VCaP (cell line): Measurements from ENCODE around the gene ACSM6.

ENCODE experiments used
- H3K27ac ChIP-seq: fragments of 450-650 bp; 2 replicates; pipeline ENCODE4 v1.5.1; 2017
- CTCF ChIP-seq: fragments of 450-650 bp; conservative IDR thresholded peaks from 2 replicates; pipeline ENCODE4 v1.5.1; 2017; ENCODE audit warnings: mild to moderate bottlenecking, moderate library complexity

The ACSM6 gene

GRCh38 chr10:95247881-95248583 is 54.0 kb downstream of the ACSM6 start:
- H3K27ac ChIP-seq = no peak overlapping the region
- TF ChIP-seq CTCF = no peak

- TF ChIP-seq CTCF = no peak
- H3K27ac ChIP-seq = no peak overlapping the region
Observed at GRCh38 chr10:95248989-95249388, 55.0 kb downstream of the ACSM6 start.

- no peak overlapping the region for H3K27ac ChIP-seq
Observed at GRCh38 chr10:95249467-95249866, 55.4 kb downstream of the ACSM6 start.

GRCh38 chr10:95250856-95251255 is 56.8 kb downstream of the ACSM6 start:
- H3K27ac ChIP-seq = no peak overlapping the region
- TF ChIP-seq CTCF = no peak

More at GRCh38 chr10:95249467-95249866, 55.4 kb downstream of the ACSM6 start:
- no peak for TF ChIP-seq CTCF

GRCh38 chr10:95253007-95253406 is 59.0 kb downstream of the ACSM6 start:
- H3K27ac ChIP-seq = no peak overlapping the region
- no peak for TF ChIP-seq CTCF

- TF ChIP-seq CTCF = no peak
- no peak overlapping the region for H3K27ac ChIP-seq
Observed at GRCh38 chr10:95253686-95254085, 59.6 kb downstream of the ACSM6 start.

GRCh38 chr10:95254629-95255028 is 60.6 kb downstream of the ACSM6 start:
- H3K27ac ChIP-seq = no peak overlapping the region
- TF ChIP-seq CTCF = no peak
